Erythroblast (primary cell): ENCODE results near the gene STK32C.
A peak's percentile ranks its signal among the peaks of the same experiment; 100 is the strongest.

Experiments used
- DNase-seq, 2 experiments: peaks; one replicate each; lab custom pipeline; 2025; lab: John Stamatoyannopoulos, UW
- GATA1 ChIP-seq: IDR thresholded peaks from 2 replicates; pipeline ENCODE4 v1.6.1; 2011; ENCODE audit warnings: low read depth, mild to moderate bottlenecking, control low read depth, low read length, moderate library complexity
- POLR2A ChIP-seq: IDR thresholded peaks from 2 replicates; pipeline ENCODE4 v1.6.1; 2011; ENCODE audit warnings: mild to moderate bottlenecking, low read length

The STK32C gene

GRCh38 chr10:132332433-132332754 lies 24.6 kb upstream of the STK32C start:
- DNase-seq: no peak

DNA sequence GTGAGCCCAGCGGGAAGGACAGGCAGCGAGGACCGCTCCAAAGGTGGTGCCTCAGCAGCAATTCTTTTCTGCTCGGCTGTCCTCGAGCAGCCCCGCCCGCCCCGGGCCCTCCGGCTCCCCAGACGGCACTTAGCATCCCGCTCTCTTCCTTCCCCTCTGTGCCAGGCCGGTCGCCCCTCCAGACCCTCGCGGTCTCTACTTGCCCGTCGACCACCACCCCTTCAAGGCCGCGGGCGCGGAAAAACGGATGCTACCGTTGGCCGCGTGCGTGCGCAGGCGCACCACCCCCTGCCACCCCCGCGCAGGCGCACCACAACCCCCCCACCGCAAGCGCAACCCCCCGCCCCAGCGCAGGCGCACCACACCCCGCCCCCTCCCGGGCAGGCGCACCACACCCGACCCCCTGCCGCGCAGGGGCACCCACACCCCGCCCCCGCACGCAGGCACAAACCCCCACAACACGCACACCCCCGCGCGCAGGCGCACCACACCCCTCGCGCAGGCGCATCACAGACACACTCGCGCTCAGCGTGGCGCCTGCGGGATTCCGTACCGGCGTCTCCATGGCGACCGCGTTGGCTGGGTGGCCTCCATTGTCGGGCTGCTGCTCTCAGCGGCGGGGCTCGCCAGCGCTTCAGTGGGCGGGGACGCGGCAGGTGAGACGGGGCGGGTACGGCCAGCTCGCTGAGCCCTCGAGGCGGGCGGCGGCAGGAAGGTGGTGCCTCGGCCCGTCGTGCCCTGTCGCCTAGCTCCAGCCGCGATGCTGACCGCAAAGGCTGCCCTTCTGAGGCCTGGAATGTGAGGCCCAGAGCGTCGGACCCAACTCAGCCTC lies 24.1 kb upstream of the STK32C start, which contains the start of gene LRRC27:
Gene LRRC27, plus strand, starts transcription at position 593 of the 832 bp plus-strand sequence. CDS start 1,332 bp downstream, outside the sequence.
- peak; percentile 98 for DNase-seq
- TF ChIP-seq GATA1 (no peak), POLR2A (peak; percentile 40)

More at GRCh38 chr10:132332433-132332754, 24.6 kb upstream of the STK32C start:
- no peak for TF ChIP-seq GATA1

DNA sequence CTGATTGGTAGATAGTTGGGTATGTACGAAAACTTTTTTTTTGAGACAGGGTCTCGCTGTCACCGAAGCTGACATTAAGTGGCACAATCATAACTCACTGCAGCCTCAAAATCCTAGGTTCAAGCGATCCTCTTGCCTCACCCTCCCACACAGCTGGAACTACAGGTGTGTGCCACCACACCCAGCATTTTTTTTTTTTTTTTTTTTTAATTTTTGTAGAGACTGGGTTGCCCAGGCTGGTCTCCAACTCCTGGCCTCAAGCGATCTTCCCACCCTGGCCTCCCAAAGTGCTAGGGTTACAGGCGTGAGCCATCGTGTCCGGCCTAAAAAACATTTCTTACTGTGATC lies 22.7 kb upstream of the STK32C start:
- no peak for TF ChIP-seq GATA1
- no peak for TF ChIP-seq POLR2A
- no peak for DNase-seq

DNA sequence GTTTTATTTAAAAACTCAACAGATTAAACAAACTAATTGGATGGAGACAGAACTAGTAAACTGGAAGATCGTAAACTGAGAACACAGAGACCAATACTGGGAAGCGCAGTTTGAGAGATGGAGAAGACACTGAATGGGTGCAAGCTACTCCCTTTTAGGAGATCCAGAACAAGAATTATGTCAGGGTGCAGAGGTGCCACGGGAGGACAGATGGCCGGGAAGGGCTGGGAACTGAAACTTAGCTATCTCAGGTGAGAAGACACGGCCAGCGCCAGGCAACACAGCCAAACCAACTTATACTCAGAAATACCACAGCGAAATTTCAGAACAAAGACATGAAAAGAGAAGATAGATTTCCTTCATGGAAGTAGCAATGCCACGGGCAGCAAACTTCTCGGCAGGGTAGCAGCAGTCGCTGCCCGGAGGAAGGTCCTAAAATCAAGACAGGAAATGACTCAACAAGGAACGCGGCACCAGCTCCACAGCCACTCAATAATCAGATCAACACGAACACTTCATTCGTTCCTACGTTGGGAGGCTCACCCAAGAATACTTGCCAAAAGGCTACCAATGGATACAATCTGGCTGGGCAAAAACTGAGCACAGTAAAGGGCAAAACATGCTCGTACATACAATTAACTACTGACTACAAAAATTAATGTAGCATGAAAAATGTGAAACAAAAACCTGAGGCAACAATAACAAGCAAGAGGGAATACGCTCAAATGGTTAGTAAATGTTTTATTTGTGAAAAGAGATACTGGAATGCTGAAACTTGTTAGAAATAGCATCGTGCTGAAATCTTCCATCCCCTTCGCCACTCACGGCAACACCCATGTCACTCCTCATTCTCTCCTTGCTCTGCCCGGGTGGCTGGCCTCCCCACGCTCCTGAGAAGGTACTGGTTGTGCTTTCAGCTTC lies 22.1 kb upstream of the STK32C start:
- peak; percentile 58 to 66 for DNase-seq
- TF ChIP-seq POLR2A: peak; percentile 56
- TF ChIP-seq GATA1: no peak

- no peak for TF ChIP-seq GATA1
- no peak for TF ChIP-seq POLR2A
- DNase-seq: peak; percentile 29 to 65
Measured at GRCh38 chr10:132328738-132329137, 21.0 kb upstream of the STK32C start.

GRCh38 chr10:132328106-132328505 lies 20.4 kb upstream of the STK32C start:
- peak in 1 of 2 experiments; percentile 54 for DNase-seq
- no peak for TF ChIP-seq GATA1
- TF ChIP-seq POLR2A: no peak

GRCh38 chr10:132326925-132327324 lies 19.2 kb upstream of the STK32C start:
- no peak for TF ChIP-seq POLR2A
- no peak for TF ChIP-seq GATA1
- DNase-seq: peak in 1 of 2 experiments; percentile 38

GRCh38 chr10:132326344-132326889 lies 18.7 kb upstream of the STK32C start:
- no peak for DNase-seq
- no peak for TF ChIP-seq POLR2A
- no peak for TF ChIP-seq GATA1

DNA sequence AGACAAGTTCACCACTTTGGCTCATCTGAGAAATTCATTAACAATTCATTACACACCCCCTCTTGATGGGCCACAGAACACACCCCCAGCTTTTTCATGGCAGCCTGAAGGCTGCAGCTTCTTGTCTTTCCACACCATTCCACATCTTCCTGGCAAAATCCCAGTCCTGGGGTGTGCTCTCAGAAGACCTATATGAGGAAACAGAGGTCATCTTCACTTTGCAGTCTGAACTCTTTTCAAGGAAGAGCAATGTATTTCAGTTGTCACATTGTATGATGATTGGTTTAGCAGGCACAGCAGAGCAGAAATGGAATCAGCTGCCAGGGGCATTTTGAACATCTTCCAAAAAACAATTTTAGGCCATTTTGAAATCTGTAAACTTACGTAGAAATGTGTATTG lies 16.4 kb upstream of the STK32C start:
- TF ChIP-seq POLR2A (no peak), GATA1 (no peak)
- no peak for DNase-seq

DNA sequence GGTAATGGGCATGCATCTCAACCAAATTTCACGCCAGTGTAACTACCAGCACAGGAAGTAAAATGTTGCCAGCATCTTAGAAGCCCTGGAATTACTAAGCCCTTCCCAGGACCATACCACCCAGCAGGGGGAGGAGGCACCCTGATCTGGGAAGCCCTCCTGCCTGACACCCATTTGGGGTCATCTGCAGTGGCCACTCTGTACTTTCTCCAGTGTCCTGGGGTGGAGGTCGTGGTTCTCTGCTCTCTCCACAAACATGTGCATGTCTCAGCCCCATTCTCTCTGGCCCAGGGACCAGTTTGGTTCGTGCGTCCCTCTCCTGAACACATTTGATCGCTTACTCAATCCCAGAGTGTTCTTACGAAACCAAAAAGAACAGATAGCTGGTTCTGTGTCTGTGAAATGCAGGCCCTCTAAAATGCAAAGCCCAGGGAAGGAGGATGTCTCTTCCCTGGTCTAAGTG lies 14.9 kb upstream of the STK32C start:
- TF ChIP-seq POLR2A (no peak), GATA1 (no peak)
- no peak for DNase-seq

DNA sequence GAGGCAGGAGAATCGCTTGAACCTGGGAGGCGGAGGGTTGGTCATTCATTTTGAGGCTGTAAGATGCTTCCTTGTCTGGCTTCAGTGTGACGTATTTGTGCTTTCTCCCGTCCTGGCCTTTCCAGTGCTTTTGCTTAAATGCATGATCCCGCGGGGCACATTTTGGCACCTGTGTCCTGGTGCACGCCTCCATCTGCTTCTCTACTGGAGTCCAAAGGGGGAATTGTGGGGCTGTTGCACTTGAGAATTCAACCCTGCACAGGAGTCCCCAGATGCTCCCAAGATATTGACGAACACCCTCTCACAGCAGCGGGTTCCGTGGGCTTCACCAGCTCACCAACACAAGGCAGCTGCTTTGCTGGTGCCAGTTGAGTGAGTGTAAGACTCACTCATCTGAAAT lies 14.0 kb upstream of the STK32C start:
- TF ChIP-seq POLR2A (no peak), GATA1 (no peak)
- no peak for DNase-seq

GRCh38 chr10:132320654-132321469 lies 13.1 kb upstream of the STK32C start:
- TF ChIP-seq GATA1 (no peak), POLR2A (no peak)
- DNase-seq: no peak
